ENCODE results near the gene VKORC1.

- TF ChIP-seq CTCF (IDR thresholded peaks at IDR 0.05) (no peak), EP300 (IDR thresholded peaks at IDR 0.05) (no peak), POLR2AphosphoS5 (IDR thresholded peaks at IDR 0.05) (no peak)
Observed at GRCh38 chr16:31109622-31110021, 15.0 kb upstream of the VKORC1 start.
